GM19023 (cell line): ENCODE data around the gene ARRB1.
"Not testable (repeated sequence)": the region's sequence is repeated elsewhere in the genome, so short reads cannot be mapped to it uniquely, and the experiment has no call there.

Source experiments
- ATAC-seq: cut with Tn5 transposase; IDR thresholded peaks from one replicate; pipeline ENCODE4 v1.9.1; 2021; ENCODE audit warnings: mild to moderate bottlenecking, moderate library complexity; ENCODE audit not compliant: unreplicated experiment

Gene ARRB1

GRCh38 chr11:75371949-75372876 lies 20.8 kb upstream of the ARRB1 start:
- no peak for ATAC-seq

GRCh38 chr11:75369560-75370255 lies 18.2 kb upstream of the ARRB1 start:
- no peak for ATAC-seq

DNA sequence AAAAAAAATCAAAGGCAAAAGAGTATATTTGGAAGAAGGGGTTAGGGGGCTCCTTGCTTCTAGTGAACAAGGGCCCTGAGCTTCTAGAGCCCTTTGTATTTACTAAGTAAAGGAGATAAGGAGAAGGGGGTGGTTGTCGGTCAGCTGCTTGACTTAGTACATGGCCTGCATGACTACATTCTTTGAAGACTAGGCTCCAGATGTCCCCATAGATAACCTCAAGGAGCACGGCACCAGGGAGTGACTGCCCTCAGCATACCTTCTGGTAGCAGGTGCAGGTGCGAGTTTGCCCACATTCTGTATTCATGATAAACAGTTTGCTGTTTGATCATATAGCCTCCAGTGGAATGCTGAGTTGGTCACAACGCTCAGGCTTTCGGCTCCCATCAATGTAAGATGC lies 15.4 kb upstream of the ARRB1 start:
- ATAC-seq = not testable (repeated sequence)

DNA sequence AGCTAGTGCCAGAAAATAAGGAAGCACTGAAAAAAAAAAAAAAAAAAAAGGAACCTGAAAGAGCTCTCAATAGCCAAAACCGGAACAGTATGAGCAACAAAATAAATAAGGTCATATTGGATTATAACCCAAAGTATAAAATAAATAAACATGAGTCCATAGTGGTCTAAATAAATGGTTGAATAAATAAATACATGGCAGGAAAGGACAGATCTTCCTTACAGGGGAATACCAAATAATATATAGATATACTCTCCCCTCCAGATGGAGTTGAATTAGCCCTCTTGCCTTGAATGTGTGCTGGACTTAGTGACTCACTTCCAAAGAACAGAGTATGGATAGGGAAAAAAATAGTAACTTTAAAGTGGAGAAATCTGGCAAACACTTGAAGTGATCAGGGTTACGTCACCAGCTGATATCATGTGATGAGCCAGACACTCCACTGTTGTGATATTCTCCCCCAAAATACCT lies 14.3 kb upstream of the ARRB1 start:
- no peak for ATAC-seq

- ATAC-seq = not testable (repeated sequence)
Measured at GRCh38 chr11:75362285-75362684, 10.8 kb upstream of the ARRB1 start.

- ATAC-seq = no peak
Measured at GRCh38 chr11:75356613-75357012, 5.2 kb upstream of the ARRB1 start.

DNA sequence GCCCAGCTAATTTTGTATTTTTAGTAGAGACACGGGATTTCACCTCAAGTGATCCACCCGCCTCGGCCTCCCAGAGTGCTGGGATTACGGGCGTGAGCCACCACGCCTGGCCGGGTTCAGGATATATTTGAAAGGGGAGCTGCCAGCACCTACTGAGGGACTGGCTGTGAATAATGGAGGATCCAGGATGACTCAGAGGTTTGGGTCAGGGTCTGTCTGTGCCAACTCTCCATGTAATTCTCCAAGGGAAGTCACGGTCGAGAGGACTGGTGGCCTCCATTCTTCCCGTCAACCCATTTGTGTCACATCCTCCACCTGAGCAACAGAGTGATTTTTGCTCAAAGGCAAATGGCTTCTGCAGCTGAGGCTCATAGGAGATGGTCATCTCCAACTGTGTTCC lies 3.6 kb upstream of the ARRB1 start:
- no peak for ATAC-seq

GRCh38 chr11:75352588-75353206 lies 1.2 kb upstream of the ARRB1 start:
- no peak for ATAC-seq

DNA sequence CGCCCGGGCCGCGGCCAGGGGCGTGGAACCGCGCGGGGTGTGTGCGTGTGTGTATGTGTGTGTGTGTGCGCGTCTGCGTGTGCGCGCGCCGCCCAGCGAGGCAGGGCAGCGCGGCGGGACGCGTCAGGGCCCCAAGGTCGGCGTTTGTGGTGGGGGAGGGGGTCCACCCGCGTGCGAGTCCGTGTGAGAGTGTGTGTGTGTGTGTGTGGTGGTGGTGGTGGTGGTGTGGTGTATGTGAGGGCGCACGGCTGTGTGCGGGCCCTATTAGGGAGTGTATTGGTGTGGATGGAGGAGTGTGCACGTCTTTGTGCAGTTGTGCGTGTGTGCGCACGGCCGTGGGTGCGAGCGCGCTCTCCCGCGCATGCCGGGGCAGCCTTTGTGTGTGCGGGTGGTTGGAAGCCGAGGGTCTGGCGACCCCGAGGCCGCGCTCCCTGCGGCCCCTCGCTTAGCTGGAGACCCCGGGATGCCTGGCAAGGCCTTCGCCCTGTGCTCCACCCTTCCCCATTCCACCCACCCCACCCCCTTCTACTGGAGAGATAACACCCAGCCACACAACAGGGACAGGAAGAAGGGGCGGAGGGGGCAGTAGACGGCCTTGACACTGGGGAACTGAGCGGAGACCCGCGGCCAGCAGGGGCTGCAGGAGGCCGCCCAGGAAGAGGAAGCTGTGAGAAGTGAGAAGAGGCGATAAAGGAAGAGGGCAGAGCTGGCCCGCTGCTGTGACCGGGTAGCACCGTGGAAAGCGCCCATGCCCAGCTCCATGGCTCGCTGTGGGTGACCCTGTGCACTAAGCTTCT lies 528 bp upstream of the ARRB1 start:
- no peak for ATAC-seq

GRCh38 chr11:75350743-75351540 lies 519 bp downstream of the ARRB1 start:
- ATAC-seq = no peak

GRCh38 chr11:75350122-75350742 lies 1.2 kb downstream of the ARRB1 start:
- no peak for ATAC-seq

DNA sequence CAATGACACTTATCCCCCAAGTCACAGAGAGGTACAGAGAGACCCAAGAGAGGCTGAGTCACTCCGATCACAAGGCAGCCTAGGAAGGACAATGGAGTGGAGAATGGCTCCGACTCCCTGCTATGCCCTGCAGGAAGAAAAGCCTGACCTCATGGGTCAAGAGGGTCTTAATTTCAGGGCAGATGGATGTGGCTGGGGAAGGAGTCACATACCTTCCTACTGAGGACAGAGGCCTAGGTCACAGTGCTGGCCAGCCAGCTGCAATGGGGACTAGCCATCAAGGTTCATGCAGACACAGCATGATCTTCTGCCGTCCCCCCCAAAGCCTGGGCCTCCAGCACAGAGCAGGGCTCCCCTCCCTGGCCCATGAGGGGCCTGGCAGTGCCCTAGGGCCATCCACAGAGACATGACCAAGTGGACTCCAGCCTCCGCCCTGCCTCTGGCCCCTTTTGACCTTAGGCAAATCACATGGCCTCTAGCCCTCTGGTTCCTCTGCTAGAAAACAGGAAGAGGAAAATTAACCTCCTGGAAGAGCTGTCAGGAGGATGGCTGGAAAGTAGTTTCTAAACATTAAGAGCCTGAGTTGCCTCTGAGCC lies 1.8 kb downstream of the ARRB1 start:
- ATAC-seq = no peak

GRCh38 chr11:75347781-75348566 lies 3.5 kb downstream of the ARRB1 start:
- ATAC-seq = no peak

DNA sequence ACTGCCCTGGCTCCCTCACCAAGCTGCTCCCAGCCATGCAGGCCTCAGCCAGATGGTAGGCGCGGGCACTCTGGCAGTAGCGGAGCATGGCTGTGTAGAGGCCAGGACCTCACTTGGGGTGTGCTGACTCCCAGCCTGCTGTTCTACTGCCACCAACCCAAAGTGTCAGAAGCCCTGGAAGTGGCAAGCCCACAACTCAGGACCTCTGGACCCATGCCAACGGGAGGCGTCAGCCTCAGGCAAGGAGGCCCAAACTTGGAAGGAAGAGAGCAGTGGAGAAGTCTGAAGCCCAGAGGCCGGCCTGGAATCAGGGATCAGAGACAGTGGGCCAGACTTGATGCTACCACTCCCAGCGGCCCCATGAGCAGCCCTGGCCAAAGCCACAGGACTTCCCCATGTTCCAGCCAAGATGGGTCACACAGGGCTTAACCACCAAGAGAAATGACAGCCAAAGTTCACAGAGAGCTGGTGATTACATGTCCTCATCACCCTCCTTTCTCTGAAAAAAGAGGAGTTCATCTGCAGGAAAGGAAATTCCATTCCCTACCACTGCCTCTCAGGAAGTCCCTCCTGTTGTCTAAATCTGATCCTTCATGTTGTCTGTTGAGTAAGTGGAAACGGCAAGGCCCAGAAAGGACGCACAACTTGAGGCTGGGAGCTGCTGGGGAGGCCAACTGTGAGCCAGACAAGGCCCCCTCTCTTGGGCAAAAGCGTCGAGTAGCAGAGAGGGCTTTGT lies 4.4 kb downstream of the ARRB1 start:
- no peak for ATAC-seq

GRCh38 chr11:75346296-75346695 lies 5.2 kb downstream of the ARRB1 start:
- no peak for ATAC-seq

DNA sequence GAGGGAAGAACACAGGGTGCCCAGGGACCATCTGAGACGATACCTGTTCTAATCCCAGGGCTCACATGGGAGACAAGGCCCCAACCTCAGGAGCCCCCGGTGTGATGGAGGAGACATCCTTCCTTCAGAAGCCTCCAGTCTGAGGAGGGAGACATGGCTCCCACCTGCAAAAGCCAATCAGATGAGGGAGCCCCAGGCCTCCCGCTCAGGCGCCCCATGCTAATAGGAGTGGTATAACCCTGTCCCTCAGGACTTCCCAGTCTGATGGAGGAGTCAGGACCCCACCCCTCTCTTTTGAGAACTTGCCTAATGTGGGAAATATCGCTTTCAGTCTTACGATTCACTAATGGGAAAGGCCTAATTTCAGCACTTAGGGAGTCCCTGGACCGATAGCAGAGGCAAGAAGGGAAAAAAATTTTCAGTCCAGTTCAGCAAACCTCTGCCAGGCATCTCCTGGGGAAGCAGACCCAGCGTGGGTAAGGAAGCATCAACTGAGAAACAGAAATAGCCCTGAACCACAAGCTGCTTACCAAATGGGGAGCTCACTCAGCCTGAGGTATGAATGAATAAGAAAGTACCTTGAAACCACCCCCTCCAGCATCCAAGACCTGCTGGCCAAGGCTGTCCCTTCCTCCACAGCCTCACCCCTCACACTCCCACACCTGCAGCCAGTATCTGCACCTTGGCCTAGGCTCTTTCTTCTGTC lies 5.9 kb downstream of the ARRB1 start:
- no peak for ATAC-seq
